IPS DF 4.7 (cell line): ENCODE data around the gene EMILIN2.
"Not testable (repeated sequence)": the region's sequence is repeated elsewhere in the genome, so short reads cannot be mapped to it uniquely, and the experiment has no call there.

Source experiments
- DNase-seq: peaks from one replicate; pipeline ENCODE4 v3.0.0-alpha.2; 2013; ENCODE audit warnings: low spot score; ENCODE audit errors: extremely low read depth

The EMILIN2 gene

GRCh38 chr18:2914185-2914880, 67.5 kb downstream of the EMILIN2 start:
- no peak for DNase-seq

GRCh38 chr18:2914881-2915240, 68.1 kb downstream of the EMILIN2 start:
- no peak for DNase-seq

- DNase-seq: not testable (repeated sequence)
Measured at GRCh38 chr18:2915486-2915885, 68.7 kb downstream of the EMILIN2 start.

- DNase-seq: peak; percentile 56
Measured at GRCh38 chr18:2916184-2916583, 69.4 kb downstream of the EMILIN2 start.

GRCh38 chr18:2917259-2918047, 70.6 kb downstream of the EMILIN2 start:
- DNase-seq: no peak

GRCh38 chr18:2918761-2919550, 72.2 kb downstream of the EMILIN2 start:
- no peak for DNase-seq

GRCh38 chr18:2919600-2919999, 72.8 kb downstream of the EMILIN2 start:
- DNase-seq: no peak

GRCh38 chr18:2920027-2920426, 73.2 kb downstream of the EMILIN2 start:
- no peak for DNase-seq

GRCh38 chr18:2920546-2921343, 73.9 kb downstream of the EMILIN2 start:
- DNase-seq: no peak

GRCh38 chr18:2921778-2922177, 75.0 kb downstream of the EMILIN2 start:
- no peak for DNase-seq

GRCh38 chr18:2923464-2923863, 76.7 kb downstream of the EMILIN2 start:
- no peak for DNase-seq

GRCh38 chr18:2924920-2925319, 78.1 kb downstream of the EMILIN2 start:
- no peak for DNase-seq

- DNase-seq: no peak
Measured at GRCh38 chr18:2926528-2926927, 79.7 kb downstream of the EMILIN2 start.

- no peak for DNase-seq
Measured at GRCh38 chr18:2927745-2928144, 80.9 kb downstream of the EMILIN2 start.

- no peak for DNase-seq
Measured at GRCh38 chr18:2932247-2933181, 85.7 kb downstream of the EMILIN2 start.

GRCh38 chr18:2933995-2934394, 87.2 kb downstream of the EMILIN2 start:
- no peak for DNase-seq

- no peak for DNase-seq
Measured at GRCh38 chr18:2935438-2936192, 88.8 kb downstream of the EMILIN2 start.

GRCh38 chr18:2939317-2939716, 92.5 kb downstream of the EMILIN2 start:
- no peak for DNase-seq

GRCh38 chr18:2948038-2948437, 101.2 kb downstream of the EMILIN2 start:
- DNase-seq: no peak
